ENCODE results near the gene DHCR24. TPM values are rescaled to one million over a fixed set of nuclear protein-coding genes. Genes with fewer than 3 reads are reported as not detected.

Gene DHCR24
- total and polyA plus RNA-seq, 2 of the 13 experiments (the other 11 are each of a cell fraction or from before 2014, with no cell fraction given): 374 to 448 TPM

- TF ChIP-seq, protein P1, sequence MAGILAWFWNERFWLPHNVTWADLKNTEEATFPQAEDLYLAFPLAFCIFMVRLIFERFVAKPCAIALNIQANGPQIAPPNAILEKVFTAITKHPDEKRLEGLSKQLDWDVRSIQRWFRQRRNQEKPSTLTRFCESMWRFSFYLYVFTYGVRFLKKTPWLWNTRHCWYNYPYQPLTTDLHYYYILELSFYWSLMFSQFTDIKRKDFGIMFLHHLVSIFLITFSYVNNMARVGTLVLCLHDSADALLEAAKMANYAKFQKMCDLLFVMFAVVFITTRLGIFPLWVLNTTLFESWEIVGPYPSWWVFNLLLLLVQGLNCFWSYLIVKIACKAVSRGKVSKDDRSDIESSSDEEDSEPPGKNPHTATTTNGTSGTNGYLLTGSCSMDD (CRISPR knock-in tag; IDR thresholded peaks at IDR 0.05): no peak
Measured at GRCh38 chr1:54888080-54888733, 1.2 kb upstream of the DHCR24 start (continued).

DNA sequence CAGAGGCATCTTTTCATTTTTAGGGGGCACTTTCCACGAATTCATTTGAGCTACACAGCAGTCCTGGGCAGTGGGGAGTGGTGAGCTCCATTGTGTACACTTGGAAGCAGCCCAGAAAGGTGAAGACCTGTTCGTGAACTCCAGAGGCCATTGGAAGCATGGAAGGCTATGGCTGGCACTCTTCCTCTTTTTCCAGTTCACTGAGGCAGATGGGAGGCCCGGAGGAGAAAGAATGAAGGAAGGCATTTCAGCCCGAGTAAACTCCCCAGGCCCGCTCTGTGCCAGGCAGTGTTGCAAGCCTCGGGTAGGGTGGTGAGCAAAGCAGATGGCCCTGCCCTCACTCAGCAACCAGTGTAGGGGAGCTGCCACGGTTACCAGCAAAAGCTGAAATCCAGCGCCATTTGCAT, 673 bp upstream of the DHCR24 start:
- intact Hi-C loops (cut with micrococcal nuclease; ENCODE audit: unreplicated experiment): loop anchor here (1.0 to 5.0 kb wide), 3 partner anchors 27 to 40 kb away; no protein-coding TSS in a partner anchor
- no peak for FAIRE-seq
- H3K27ac ChIP-seq (ENCODE audit: extremely low read length, insufficient read depth, low read length): peak overlapping the region; percentile 99
- DNase-seq (ENCODE audit: low spot score): no peak
- H3K9me3 ChIP-seq (ENCODE audit: low read length): no peaks in the 10 kb centered on the region
- ChIA-PET CTCF (ENCODE audit: low intra/inter-chr PET ratio, low total read pairs) (no interaction called here), POLR2A (interaction anchor here (0.8 to 11.2 kb wide), 16 partner anchors 13 to 541 kb away, joined by 3 to 364 read pairs (median 16); no protein-coding TSS in a partner anchor)
- BruUV-seq (replicated peaks): TSS peak; percentile 87
- H3K9ac ChIP-seq (ENCODE audit: insufficient read depth, low read depth, low read length): peak overlapping the region; percentile 98
- H3K27me3 ChIP-seq (ENCODE audit: control insufficient read depth in 1 of 2, insufficient read depth in 2 of 2, low read length in 2 of 2): no peaks in the 10 kb centered on the region; a peak in 1 of 5 replicates
- 2% methylated on average over 8 of the region's 8 CpGs for WGBS (ENCODE audit: low lambda C conversion rate)
- in situ Hi-C loops (cut with HindIII; ENCODE audit: extremely low pct_ligation_motif_present, low pct_unique_long_range_greater_than_20kb): no loop called here
- peaks cover 50% of the 10 kb centered on the region for H3K79me2 ChIP-seq (ENCODE audit: insufficient read depth, low read length)
- peak; percentile 44 for ATAC-seq
- peak overlapping the region; percentile 74 to 99 (median 98) for H3K4me3 ChIP-seq (replicated peaks in 1 of 3; ENCODE audit: insufficient read depth in 1 of 3, low read depth in 2 of 3, low read length in 3 of 3)
- H4K20me1 ChIP-seq (ENCODE audit: insufficient read depth, low read length): peaks cover 39% of the 10 kb centered on the region
- no peak overlapping the region for H2AFZ ChIP-seq (ENCODE audit: low read length)
- peak overlapping the region; percentile 97 for H3K4me2 ChIP-seq (ENCODE audit: low read depth, low read length)
- peaks cover 73% of the 10 kb centered on the region for H3K4me1 ChIP-seq (ENCODE audit: insufficient read depth, low read length)
- peaks cover 4 to 31% of the 10 kb centered on the region in 2 experiments; a peak in 4 of 5 replicates for H3K36me3 ChIP-seq (replicated peaks in 1 of 2; ENCODE audit: control insufficient read depth in 1 of 2, insufficient read depth in 2 of 2, low read length in 2 of 2)
- TF ChIP-seq ZNF570 (CRISPR knock-in tag; IDR thresholded peaks at IDR 0.05; ENCODE audit: borderline replicate concordance) (0 out of 2 replicates have a peak, but pooled peaks have one; percentile 19), ZNF792 (CRISPR knock-in tag; IDR thresholded peaks at IDR 0.05) (no peak), ZNF296 (CRISPR knock-in tag; conservative IDR thresholded peaks at IDR 0.05) (0 out of 2 replicates have a peak, but pooled peaks have one; percentile 4), TGIF2 (CRISPR knock-in tag; IDR thresholded peaks at IDR 0.05) (peak; percentile 10; the same call in 1 of the 2 replicates), MEF2D (CRISPR knock-in tag; IDR thresholded peaks at IDR 0.05) (peak; percentile 19; the same call in 1 of the 2 replicates), ZNF337 (CRISPR knock-in tag; IDR thresholded peaks at IDR 0.05; ENCODE audit: borderline replicate concordance, low read depth) (no peak), AGO2 (optimal IDR thresholded peaks at IDR 0.05; ENCODE audit: low read depth, low read length) (peak; percentile 35), UBTF (CRISPR knock-in tag; IDR thresholded peaks at IDR 0.05) (peak; percentile 12), SP2 (CRISPR knock-in tag; IDR thresholded peaks at IDR 0.05) (no peak), TARDBP (CRISPR knock-in tag; IDR thresholded peaks at IDR 0.05) (no peak), ZNF350 (CRISPR knock-in tag; IDR thresholded peaks at IDR 0.05; ENCODE audit: borderline replicate concordance, low read depth) (0 out of 2 replicates have a peak, but pooled peaks have one; percentile 10), ZBTB4 (CRISPR knock-in tag; IDR thresholded peaks at IDR 0.05; ENCODE audit: borderline replicate concordance) (peak; percentile 43; the same call in 1 of the 2 replicates), DMAP1 (CRISPR knock-in tag; IDR thresholded peaks at IDR 0.05) (no peak), ZNF747 (CRISPR knock-in tag; IDR thresholded peaks at IDR 0.05; ENCODE audit: borderline replicate concordance) (0 out of 2 replicates have a peak, but pooled peaks have one; percentile 1), ZNF329 (CRISPR knock-in tag; IDR thresholded peaks at IDR 0.05; ENCODE audit: low read depth) (no peak)

All from HepG2 (cell line).